ENCODE measurements around the gene INPP1.

INPP1 gene

GRCh38 chr2:190333395-190333794, 10.0 kb upstream of the INPP1 start:
- TF ChIP-seq, protein P1, sequence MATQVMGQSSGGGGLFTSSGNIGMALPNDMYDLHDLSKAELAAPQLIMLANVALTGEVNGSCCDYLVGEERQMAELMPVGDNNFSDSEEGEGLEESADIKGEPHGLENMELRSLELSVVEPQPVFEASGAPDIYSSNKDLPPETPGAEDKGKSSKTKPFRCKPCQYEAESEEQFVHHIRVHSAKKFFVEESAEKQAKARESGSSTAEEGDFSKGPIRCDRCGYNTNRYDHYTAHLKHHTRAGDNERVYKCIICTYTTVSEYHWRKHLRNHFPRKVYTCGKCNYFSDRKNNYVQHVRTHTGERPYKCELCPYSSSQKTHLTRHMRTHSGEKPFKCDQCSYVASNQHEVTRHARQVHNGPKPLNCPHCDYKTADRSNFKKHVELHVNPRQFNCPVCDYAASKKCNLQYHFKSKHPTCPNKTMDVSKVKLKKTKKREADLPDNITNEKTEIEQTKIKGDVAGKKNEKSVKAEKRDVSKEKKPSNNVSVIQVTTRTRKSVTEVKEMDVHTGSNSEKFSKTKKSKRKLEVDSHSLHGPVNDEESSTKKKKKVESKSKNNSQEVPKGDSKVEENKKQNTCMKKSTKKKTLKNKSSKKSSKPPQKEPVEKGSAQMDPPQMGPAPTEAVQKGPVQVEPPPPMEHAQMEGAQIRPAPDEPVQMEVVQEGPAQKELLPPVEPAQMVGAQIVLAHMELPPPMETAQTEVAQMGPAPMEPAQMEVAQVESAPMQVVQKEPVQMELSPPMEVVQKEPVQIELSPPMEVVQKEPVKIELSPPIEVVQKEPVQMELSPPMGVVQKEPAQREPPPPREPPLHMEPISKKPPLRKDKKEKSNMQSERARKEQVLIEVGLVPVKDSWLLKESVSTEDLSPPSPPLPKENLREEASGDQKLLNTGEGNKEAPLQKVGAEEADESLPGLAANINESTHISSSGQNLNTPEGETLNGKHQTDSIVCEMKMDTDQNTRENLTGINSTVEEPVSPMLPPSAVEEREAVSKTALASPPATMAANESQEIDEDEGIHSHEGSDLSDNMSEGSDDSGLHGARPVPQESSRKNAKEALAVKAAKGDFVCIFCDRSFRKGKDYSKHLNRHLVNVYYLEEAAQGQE (IDR thresholded peaks at IDR 0.05; ENCODE audit: insufficient read depth in 1 of 2, low read depth in 2 of 2, low read length in 2 of 2): no peak
- TF ChIP-seq FOXP2 (optimal IDR thresholded peaks at IDR 0.05; ENCODE audit: borderline replicate concordance, extremely low read depth, extremely low read length, insufficient read depth): no peak
- TF ChIP-seq TAF1 (IDR thresholded peaks at IDR 0.05; ENCODE audit: borderline replicate concordance, insufficient read depth, low read length): no peak
- TF ChIP-seq SIN3A (IDR thresholded peaks at IDR 0.05; ENCODE audit: borderline replicate concordance, insufficient read depth, low read length): no peak
- TF ChIP-seq POLR2AphosphoS5 (IDR thresholded peaks at IDR 0.05; ENCODE audit: low read depth, low read length): no peak

DNA sequence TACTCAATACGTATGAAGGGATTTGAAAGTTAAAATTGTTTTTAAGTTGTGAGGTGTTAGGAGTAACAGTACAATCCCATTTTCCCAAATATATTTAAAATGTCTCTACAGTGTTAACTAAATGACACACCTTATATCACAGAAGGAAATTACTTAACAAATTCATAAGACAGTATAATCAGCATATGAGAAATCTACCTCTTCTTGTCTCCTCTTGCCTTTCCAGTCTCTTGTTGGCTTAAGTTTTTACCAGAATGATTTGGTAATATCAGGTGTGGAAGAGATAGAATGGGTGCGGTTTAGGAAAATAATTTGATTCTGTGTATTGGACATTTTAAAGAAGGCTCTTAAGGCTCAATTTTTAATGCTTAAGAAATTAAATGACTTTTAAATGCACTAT, 9.5 kb upstream of the INPP1 start:
- TF ChIP-seq FOXP2 (optimal IDR thresholded peaks at IDR 0.05; ENCODE audit: borderline replicate concordance, extremely low read depth, extremely low read length, insufficient read depth) (no peak), POLR2AphosphoS5 (IDR thresholded peaks at IDR 0.05; ENCODE audit: low read depth, low read length) (no peak), SIN3A (IDR thresholded peaks at IDR 0.05; ENCODE audit: borderline replicate concordance, insufficient read depth, low read length) (no peak)

GRCh38 chr2:190334479-190335224, 8.7 kb upstream of the INPP1 start:
- TF ChIP-seq SIN3A (IDR thresholded peaks at IDR 0.05; ENCODE audit: borderline replicate concordance, insufficient read depth, low read length) (no peak), FOXP2 (optimal IDR thresholded peaks at IDR 0.05; ENCODE audit: borderline replicate concordance, extremely low read depth, extremely low read length, insufficient read depth) (no peak)
- TF ChIP-seq, protein P1 (IDR thresholded peaks at IDR 0.05; ENCODE audit: insufficient read depth in 1 of 2, low read depth in 2 of 2, low read length in 2 of 2): no peak

- TF ChIP-seq, protein P1 (IDR thresholded peaks at IDR 0.05; ENCODE audit: insufficient read depth in 1 of 2, low read depth in 2 of 2, low read length in 2 of 2): no peak
- TF ChIP-seq FOXP2 (optimal IDR thresholded peaks at IDR 0.05; ENCODE audit: borderline replicate concordance, extremely low read depth, extremely low read length, insufficient read depth): no peak
- no peak for TF ChIP-seq TAF1 (IDR thresholded peaks at IDR 0.05; ENCODE audit: borderline replicate concordance, insufficient read depth, low read length)
- TF ChIP-seq SIN3A (IDR thresholded peaks at IDR 0.05; ENCODE audit: borderline replicate concordance, insufficient read depth, low read length): no peak
- TF ChIP-seq POLR2AphosphoS5 (IDR thresholded peaks at IDR 0.05; ENCODE audit: low read depth, low read length): no peak
Observed at GRCh38 chr2:190335225-190335559, 8.2 kb upstream of the INPP1 start.

DNA sequence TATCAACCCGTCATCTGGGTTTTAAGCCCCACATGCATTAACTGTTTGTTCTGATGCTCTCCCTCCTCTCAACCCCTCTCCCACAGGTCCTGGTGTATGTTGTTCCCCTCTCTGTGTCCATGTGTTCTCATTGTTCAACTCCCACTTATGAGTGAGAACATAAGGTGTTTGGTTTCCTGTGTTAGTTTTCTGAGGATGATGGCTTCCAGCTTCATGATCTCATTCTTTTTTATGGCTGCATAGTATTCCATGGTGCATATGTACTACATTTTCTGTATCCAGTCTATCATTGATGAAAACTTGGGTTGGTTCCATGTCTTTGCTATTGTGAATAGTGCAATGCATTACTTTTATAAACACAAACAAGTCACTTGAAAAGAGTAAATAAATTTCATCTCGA, 7.0 kb upstream of the INPP1 start:
- TF ChIP-seq TAF1 (IDR thresholded peaks at IDR 0.05; ENCODE audit: borderline replicate concordance, insufficient read depth, low read length) (no peak), SIN3A (IDR thresholded peaks at IDR 0.05; ENCODE audit: borderline replicate concordance, insufficient read depth, low read length) (no peak), FOXP2 (optimal IDR thresholded peaks at IDR 0.05; ENCODE audit: borderline replicate concordance, extremely low read depth, extremely low read length, insufficient read depth) (no peak), POLR2AphosphoS5 (IDR thresholded peaks at IDR 0.05; ENCODE audit: low read depth, low read length) (no peak)
- TF ChIP-seq, protein P1 (IDR thresholded peaks at IDR 0.05; ENCODE audit: insufficient read depth in 1 of 2, low read depth in 2 of 2, low read length in 2 of 2): no peak
